ENCODE data around the gene NPEPPS.

NPEPPS gene

GRCh38 chr17:47669081-47669480, 138.2 kb downstream of the NPEPPS start:
- no peak for FAIRE-seq
- no peak for TF ChIP-seq CTCF (IDR thresholded peaks at IDR 0.05; ENCODE audit: insufficient read depth, missing control alignments)
- no peak for DNase-seq (ENCODE audit: insufficient read length, low spot score)

GRCh38 chr17:47670064-47670463, 139.2 kb downstream of the NPEPPS start:
- DNase-seq (ENCODE audit: insufficient read length, low spot score) (no peak), FAIRE-seq (no peak)

More at GRCh38 chr17:47670064-47670463, 139.2 kb downstream of the NPEPPS start:
- TF ChIP-seq CTCF (IDR thresholded peaks at IDR 0.05; ENCODE audit: insufficient read depth, missing control alignments) = no peak

Measured in D721Med (cell line).